ENCODE measurements around the gene TDRD10.
A peak's percentile ranks its signal among the peaks of the same experiment; 100 is the strongest.

Gene TDRD10, protein sequence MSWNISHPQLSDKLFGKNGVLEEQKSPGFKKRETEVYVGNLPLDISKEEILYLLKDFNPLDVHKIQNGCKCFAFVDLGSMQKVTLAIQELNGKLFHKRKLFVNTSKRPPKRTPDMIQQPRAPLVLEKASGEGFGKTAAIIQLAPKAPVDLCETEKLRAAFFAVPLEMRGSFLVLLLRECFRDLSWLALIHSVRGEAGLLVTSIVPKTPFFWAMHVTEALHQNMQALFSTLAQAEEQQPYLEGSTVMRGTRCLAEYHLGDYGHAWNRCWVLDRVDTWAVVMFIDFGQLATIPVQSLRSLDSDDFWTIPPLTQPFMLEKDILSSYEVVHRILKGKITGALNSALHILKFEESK

DNA sequence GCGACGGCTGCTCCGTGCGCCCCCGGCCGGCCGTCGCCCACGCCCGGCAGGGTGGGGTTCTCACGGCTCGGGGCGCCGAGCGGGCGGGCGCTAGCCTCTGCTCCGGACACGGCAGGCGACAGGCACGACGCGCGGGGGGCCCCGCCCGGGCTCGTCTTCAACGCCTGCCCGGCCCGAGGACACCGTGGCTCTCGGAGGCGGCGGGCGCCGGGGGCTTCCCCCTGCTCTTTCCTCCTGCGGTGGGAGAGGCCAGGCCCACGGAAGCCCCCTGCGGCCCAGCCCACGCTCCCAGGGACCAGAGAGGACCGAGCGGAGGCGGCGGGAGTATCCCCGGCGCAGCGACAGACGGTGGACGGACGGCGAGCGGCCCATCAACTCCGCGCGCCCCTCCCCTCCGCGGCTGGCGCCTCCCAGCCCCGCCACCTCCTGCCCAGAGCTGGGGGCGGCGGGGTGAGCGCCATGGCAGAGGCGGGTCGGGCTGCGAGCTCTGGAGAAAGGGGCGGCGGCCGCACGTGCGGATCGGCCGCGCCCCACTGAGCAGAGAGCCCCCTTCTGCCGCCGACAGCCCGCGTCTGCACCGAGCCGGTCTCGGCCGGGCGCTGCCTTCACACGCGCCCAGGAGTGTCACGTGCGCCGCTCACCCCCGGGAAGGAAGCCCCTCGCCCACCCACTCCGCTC lies at the start of gene TDRD10, which contains the start of gene SHE:
Gene TDRD10, plus strand, starts transcription at position 154 of the 678 bp plus-strand sequence. CDS start 4,685 bp downstream, outside the sequence.
Gene SHE, minus strand, starts transcription at position 347 of the 678 bp plus-strand sequence. CDS start 386 bp downstream, outside the sequence.
- peak; percentile 48 for DNase-seq

DNA sequence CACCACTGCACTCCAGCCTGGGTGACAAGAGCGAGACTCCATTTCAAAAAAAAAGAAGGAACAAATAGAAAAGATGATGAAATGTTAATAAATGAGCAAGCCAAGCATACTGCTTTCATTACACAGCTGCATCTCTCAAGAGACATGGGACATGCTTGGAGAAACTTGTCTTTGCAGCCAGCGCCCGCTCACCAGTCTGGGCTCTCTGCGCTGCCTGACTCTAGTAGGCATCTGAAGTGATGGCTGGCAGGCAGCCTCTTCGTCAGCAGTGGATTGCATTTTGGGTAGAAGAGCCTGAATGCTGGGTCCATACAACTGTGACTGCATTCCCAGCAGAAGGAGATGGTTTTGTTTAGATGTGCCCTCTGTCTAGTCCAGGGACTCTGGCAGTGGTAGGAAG lies 48.9 kb upstream of the TDRD10 start:
- no peak for DNase-seq

DNA sequence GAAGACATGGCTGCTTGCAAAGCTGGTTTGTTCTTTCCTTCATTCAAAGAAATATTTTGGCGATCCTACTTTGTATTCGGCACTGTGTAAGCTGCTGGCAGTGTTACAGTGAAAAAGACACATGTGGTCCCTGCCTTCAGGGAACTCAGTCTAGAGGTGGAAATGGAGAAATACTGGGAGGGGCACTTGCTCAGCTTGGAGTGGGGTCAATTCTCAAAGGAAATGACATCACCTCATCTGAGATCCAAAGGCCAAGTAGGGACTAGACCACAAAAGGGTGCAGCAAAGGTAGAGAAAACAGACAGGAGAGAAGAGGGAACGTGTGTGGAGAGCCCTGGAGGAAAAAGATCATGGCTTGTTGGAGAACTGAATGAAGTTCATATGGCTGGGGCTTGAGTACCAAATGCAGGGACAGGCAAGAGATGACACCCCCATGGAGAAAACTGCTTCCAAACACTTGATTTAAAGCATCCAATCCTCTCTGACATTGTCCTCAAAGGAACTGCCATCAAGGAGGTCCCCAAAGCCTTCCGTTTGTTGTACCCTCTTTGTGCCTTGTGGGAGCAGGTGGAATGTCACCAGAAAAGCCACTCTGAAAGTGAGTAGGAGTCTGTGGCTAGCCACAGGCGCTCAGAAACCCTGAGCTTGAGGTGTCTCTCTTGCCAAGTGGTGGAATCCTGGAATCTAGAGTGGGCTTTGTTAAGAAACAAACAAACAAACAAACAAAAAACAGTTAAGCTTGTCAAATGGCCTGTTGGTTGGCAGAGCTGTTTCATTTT lies 48.3 kb upstream of the TDRD10 start:
- no peak for DNase-seq

DNA sequence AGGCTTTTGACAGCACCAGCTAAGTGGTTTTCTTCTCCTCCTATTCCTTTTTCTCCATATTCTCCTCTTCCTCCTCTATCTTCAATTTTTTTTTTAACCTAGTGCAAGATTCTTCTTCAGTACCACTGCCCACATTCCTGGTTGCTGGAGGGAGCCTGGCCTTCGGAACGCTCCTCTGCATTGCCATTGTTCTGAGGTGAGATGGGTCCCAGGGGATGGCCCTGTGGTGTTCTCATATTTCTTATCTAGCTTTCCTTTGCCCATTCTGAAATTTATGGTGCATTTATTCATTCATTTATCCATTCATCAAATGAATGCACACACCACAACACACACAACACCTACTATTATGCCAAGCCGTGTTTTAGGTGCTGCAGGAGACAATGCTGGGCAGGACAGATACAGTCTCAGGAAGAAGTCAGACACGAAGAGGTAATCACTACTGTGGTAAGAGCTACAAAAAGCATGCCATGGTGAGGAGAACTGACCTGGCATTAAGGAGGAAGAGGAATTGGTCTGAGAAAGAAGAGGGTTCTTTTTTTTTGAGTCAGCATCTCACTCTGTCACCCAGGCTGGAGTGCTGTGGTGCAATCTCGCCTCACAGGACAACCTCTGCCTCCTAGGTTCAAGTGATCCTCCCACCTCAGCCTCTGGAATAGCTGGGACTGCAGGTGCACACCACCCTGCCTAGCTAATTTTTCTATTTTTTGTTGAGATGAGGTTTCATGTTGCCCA lies 47.5 kb upstream of the TDRD10 start:
- DNase-seq = no peak

DNA sequence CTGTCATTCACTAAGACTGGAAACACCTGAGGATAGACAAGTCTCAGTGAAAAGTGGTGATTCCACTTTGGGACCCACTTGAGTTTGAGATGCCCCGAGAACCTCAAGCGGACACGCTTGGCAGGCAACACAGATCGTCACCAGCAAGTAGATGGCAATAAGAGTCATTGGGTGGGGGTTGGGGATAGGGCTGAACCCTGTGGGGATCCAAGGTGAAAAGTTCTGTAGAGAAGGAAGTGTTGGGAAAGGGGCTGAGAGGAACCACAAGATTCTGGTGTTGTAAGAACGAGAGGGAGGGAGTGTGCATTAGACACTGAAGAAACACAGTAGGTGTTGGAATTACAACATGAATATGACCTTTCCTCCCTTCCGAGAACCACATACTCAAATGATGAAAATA lies 45.4 kb upstream of the TDRD10 start:
- no peak for DNase-seq

DNA sequence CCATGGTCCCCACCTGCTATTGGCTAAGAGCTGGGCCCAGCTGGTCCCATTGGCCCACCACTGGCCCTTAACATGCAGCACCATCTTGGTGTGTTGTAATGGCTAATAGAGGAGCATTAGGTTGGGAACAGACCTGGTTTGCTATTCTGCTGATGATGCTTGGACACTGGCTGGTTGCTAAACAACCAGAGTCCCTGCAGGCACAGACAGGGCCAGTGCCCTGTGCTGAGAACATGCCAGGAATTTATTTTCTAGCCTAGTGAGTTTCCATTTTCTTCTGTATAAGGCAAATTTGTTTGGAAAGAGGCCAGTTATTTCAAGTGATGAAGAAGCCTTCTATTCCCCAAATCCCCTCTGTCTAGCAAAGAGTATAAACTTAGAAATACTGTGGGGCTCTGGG lies 42.9 kb upstream of the TDRD10 start:
- no peak for DNase-seq

DNA sequence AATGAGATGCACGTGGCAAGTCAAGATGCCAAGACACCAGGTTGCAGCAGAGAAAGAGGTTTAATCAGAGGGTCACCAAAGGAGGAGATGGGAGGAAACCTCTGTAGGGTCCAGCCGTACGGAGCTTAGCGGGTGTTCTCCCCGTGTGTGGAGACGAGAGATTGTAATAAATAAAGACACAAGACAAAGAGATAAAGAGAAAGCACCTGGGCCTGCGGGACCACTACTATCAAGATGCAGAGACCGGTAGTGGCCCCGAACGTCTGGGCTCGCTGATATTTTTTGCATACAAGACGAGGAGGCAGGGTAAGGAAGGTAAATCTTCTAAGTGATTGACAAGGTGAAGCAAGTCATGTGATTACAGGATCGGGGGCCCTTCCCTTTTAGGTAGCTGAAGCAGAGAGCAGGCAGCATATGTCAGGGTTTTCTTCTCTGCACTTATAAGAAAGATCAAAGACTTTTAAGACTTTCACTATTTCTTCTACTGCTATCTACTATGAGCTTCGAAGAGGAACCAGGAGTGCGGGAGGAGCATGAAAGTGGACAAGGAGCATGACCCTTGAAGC lies 41.2 kb upstream of the TDRD10 start:
- DNase-seq = no peak

DNA sequence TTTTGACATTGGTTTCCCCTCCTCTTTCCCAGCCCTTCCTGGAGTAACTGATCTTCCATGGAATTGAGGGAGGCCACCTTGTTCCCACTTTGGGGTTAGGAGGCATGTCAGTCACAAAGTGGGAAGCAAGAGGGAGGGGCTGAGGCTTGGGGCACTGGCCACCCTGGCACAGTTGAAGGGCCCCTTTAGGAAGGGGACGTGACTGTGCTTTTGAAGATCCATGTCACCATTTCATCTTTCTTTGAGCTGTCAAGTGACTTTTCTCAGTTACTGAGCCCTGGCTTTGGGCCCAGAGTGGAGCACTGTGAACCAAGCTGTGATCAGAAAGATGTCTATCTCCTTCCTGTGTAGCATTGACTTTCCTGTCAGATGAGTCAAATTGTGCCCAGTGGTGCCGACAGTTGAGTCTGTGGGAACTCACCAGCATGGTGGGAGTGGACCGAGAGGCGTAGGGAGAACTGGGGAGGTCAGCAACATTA lies 38.5 kb upstream of the TDRD10 start:
- no peak for DNase-seq

DNA sequence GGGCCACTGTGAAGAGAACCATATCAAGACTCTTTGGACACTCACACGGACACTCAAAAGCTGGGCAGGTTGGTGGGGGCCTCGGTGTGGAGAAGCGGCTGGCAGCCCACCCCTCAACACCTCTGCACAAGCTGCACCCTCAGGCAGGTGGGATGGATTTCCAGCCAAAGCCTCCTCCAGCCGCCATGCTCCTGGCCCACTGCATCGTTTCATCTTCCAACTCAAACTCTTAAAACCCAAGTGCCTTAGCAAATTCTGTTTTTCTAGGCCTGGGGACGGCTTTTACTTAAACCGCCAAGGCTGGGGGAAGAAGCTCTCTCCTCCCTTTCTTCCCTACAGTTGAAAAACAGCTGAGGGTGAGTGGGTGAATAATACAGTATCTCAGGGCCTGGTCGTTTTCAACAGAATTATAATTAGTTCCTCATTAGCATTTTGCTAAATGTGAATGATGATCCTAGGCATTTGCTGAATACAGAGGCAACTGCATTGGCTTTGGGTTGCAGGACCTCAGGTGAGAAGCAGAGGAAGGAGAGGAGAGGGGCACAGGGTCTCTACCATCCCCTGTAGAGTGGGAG lies 36.3 kb upstream of the TDRD10 start:
- no peak for DNase-seq

DNA sequence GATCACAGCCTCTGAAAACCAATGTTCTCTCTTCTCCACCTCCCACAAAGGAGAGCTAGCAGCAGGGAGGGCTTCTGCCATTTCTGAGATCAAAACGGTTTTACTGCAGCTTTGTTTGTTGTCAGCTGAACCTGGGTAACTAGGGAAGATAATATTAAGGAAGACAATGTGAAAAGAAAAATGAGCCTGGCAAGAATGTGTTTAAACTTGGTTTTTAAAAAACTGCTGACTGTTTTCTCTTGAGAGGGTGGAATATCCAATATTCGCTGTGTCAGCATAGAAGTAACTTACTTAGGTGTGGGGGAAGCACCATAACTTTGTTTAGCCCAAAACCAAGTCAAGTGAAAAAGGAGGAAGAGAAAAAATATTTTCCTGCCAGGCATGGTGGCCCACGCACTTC lies 35.8 kb upstream of the TDRD10 start:
- DNase-seq = no peak

DNA sequence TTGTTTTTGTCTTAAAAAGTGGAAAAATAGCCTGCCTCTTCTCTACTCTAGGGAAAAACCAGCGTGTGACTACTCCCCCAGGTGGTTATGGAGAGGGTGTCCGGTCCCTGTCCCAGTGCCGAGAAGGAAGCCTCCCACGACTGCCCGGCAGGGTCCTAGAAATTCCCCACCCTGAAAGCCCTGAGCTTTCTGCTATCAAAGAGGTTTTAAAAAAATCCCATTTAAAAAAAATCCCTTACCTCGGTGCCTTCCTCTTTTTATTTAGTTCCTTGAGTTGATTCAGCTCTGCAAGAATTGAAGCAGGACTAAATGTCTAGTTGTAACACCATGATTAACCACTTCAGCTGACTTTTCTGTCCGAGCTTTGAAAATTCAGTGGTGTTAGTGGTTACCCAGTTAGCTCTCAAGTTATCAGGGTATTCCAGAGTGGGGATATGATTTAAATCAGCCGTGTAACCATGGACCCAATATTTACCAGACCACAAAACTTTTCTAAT lies 35.0 kb upstream of the TDRD10 start:
- no peak for DNase-seq

DNA sequence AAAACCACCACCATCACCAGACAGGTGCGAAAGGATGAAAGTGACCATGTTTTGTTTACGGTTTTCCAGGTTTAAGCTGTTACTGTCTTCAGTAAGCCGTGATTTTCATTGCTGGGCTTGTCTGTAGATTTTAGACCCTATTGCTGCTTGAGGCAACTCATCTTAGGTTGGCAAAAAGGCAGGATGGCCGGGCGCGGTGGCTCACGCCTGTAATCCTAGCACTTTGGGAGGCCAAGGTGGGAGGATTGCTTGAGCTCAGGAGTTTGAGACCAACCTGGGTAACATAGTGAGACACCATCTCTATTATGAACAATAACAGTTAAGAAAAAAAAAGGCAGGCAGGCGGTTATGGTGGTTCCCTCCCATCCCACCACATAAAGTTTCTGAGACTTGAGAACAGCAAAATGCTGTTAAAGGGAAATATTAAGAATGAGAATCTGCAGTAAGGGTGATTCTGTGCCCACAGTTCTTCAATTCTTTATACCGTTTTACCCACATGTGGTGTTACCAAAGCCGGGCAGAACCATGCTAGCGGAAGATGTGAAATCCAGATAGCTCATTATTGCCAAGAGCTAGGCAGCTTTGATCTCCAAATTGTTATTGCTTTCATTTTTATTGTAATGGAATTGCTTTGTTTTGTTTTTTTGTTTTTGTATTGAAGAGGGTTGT lies 34.5 kb upstream of the TDRD10 start:
- no peak for DNase-seq

DNA sequence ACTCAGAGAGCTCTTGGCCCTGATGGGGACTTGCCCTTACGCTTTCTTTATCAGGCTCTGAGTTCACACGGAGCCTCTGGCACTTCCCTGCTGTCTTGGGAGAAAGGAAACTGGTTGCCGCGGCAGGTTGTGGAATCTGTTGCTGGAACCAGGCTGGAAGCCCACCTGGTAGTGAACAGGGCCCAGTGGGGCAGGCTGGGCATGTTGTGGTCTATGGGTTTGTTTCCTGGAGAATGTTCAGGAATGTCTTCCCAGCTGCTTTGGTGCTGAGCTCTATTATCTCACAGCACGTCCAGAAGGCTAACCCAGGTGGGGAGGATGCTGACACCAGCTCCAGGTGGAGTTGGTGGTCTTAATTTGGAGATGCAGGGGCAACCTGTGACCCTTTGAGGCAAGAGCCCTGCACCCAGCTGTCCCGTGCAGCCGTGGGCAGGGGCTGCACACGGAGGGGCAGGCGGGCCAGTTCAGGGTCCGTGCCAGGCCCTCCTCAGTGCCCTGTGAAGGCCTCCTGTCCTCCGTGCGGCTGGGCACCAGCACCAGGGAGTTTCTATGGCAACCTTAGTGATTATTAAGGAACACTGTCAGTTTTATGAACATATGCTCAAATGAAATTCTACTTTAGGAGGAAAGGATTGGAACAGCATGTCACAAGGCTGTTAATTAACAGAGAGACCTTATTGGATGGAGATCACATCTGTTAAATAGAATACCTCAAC lies 33.3 kb upstream of the TDRD10 start:
- no peak for DNase-seq

DNA sequence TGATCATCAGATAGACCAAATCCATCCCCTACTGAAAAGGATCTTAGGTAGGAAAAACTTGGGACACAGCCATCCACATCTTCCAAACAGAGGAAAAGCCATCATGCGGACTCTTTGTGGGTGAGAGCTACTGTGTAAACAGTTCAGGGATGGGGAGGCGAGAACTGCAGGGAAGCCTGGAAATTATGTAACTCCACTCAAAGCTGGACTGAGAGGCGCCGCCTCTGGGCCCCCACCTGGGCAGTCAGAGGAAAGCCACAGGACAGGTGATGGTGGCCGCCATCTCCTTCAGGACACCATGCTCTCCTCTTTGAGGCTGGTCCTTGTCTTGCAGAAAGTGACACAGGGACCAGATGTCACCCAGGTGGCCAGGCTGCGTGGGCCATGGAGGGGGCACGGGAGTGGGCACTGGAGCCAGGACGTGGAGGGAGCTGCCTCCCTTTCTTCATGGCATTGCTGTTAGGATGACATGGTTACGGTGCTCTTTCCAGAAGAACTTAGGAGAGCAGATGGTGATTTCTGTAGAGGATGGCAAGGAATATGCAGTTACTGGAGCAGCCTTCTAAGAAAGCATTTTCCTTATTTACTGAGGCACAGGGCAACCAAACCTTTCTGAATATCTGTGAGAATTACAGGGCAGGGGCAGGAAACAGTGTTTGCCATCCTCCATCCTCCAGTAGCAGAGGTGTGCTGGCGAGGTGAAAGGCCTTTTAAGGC lies 32.0 kb upstream of the TDRD10 start:
- no peak for DNase-seq

DNA sequence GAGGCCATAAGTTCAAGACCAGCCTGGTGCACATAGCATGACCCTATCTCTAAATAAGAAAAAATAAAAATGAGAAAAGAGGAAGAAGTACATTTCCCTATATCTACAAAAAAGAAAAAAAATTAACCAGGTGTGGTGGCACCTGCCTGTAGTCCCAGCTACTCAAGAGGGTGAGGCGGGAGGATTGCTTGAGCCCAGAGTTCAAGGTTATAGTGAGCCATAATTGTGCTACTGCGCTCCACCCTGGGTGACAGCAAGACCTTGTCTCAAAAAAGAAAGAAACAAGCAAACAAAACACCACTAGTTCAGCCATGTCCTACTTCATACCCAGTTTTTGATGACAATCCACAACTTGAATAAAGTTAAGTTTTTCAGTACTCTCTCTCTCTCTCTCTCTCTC lies 30.7 kb upstream of the TDRD10 start:
- DNase-seq = no peak

DNA sequence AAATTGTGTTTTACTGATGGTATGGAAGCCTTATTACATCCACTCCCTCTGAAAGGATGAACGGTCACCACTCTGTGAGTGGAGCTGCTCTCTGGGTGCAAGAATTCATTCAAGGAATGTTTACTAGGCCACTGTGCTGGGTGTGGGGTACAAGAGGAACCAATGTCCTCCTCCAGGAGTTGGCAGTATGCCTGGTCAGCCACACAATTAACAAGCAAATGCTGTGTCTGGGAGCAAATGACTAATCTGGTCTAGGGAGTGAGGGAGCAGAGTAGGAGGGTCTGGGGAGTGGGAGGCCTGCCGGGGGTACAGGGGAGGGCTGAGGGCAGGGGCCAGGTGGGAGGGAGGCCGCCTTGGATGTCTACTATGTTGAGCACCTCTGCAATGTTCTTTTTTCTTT lies 27.2 kb upstream of the TDRD10 start:
- no peak for DNase-seq

DNA sequence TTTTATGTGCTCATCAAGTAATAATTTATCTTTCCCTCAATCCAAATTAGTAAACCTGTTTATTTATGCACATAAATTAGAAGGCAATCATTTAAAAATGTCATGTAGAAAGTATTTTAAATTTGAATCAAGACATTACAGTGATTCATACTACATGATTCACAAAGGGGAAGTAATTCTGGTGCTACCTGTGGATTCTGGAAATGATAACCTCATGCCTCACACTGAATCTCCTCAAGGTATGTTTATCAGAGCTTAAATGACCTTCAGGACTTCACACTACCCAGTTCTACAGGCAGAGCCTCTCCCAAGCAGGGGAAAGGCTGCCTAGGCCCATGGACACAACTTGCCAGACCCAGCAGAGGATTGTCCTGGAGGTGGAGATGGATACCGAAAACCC lies 25.2 kb upstream of the TDRD10 start:
- no peak for DNase-seq

DNA sequence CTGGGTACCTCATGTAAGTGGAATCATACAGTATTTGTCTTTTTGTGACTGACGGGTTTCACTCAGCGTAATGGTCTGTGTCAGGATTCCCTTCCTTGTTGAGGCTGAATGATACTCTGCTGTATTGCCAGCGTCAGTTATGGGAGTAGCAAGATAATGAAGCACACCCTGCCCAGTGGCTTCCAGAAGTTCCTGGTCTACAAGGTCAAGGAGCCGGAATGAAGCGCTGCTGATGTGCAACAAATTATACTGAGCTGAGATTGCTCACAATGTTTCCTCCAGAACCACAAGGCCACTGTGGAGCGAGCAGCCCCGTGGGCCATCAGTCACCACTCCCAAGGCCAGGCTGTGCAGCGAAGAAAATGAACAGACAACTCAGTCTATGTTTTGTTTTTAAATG lies 24.0 kb upstream of the TDRD10 start:
- no peak for DNase-seq

DNA sequence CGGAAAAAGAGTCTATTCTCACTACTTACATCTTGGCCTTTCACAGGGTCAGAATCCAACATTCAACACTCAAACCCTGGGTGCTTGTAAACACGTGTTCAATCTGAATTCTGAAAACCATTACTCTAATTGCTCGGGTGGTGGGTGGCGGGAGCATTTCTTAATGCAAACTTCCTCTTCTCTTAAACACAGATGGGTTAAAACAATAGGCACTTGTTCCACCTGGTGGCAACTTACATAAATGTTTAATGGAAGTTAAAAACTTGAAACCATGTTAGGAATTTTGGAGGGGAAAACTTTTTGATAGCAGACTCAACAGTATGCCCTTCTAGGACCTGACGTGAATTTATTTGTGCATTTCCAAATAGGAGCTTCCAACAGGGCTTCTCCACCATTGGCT lies 23.4 kb upstream of the TDRD10 start:
- DNase-seq = no peak
